IPS DF 19.7 (cell line): ENCODE data around the gene PNRC2.
A peak's percentile ranks its signal among the peaks of the same experiment; 100 is the strongest.
"Not testable (repeated sequence)": the region's sequence is repeated elsewhere in the genome, so short reads cannot be mapped to it uniquely, and the experiment has no call there.

Experiments
- DNase-seq: peaks from one replicate; pipeline ENCODE4 v3.0.0-alpha.2; 2013; ENCODE audit warnings: low read depth, low spot score

PNRC2 gene

DNA sequence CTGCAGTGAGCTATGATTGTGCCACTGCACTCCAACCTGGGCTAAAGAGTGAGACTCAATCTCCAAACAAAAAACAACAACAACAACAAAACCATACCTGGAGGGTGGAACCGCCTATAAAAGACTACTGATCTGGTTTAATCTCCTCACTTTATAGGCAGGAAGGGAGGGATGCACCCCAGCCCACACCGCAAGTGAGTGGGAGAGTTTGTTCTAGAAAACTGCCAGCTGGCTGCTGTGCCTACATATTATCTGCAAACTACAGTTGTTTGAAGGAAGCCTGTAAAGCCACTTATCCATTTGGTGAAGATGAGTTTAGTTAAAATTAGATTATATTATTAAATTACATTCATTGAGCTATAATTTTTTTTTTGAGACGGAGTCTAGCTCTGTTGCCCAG lies 29.6 kb downstream of the PNRC2 start:
- DNase-seq: no peak

GRCh38 chr1:23992011-23992410 lies 32.4 kb downstream of the PNRC2 start:
- DNase-seq: not testable (repeated sequence)

- DNase-seq: no peak
Observed at GRCh38 chr1:23995431-23995837, 35.8 kb downstream of the PNRC2 start.

DNA sequence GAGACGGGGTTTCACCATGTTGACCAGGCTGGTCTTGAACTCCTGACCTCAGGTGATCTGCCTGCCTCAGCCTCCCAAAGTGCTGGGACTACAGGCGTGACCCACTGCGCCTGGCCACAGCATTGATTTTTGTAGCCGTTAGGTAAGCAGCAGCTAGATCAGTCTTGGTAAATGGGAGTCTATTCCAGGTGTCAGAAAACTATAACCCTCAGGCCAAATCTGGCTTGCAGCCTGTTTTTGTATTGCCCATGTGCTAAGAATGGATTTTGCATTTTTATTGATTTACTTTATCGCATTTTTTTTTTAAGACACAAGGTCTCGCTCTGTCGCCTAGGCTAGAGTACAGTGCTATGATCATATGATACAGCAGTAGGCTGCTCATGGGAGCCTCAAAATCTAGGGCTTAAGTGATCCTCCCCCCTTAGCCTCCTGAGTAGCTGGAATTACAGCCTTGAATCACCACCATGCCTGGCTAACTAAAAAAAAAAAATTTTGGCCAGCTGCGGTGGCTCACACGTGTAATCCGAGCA lies 37.1 kb downstream of the PNRC2 start:
- no peak for DNase-seq

DNA sequence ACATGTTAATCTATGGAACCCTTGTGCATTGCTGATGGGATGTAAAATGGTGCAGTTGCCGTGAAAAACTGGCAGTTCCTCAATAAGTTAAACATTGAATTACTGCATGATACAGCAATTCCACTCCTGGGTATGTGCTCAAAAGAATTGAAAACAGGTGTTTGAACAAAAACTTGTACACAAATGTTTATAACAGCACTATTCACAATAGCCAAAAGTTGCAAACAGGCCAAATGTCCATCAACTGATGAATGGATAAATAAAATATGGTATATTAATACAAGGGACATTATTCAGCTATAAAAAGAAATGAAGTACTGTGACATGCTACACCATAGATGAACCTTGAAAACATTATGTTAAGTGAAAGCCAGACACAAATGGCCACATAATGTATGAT lies 38.2 kb downstream of the PNRC2 start:
- DNase-seq: no peak

- no peak for DNase-seq
Observed at GRCh38 chr1:23999156-23999671, 39.6 kb downstream of the PNRC2 start.

DNA sequence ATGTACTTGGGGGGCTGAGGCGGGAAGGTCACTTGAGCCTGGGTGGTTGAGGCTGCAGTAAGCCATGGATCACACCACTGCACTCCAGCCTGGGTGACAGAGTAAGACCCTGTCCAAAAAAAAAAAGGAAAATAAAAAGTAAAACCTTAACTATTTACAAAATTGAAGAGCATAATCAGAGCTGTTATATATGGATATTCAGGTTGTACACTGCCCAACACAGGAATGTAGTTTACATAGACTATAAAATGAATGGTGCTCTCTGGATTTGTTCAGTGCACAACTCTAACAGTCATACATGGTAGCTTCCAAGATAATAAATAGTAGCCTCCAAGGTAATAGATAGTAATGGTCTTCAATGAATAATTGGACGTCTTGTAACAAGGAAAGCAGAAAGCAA lies 43.1 kb downstream of the PNRC2 start:
- no peak for DNase-seq

DNA sequence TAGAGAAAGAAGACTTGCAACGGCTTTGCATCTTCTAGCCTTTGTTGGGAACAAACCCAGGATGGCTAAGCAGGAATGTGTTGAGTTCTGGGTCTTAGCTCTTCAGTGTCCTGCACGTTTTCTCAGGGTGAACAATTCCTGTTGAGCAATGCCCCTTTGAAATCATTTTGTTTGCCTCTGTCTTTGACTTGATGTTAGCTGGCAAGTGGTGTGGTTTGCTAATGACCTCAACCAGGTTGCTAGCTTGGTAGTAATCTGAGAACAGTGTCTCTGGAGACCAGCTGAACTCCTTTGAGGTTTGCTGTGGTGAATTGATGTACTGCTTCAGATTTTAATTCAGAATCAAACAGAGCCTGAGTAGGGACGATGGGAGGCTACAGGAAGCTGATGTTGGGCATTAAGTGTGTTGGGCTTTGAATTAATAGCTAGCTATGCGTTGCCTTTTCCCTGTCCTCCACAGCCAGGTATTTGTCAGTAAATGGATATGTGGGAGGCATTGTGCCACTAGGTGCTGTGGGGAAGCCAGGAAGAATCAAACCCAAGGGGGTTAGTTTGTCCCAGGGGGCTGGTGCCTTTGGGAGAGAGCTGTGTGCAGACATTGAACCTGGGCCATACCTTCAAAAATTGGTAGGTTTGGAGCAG lies 43.8 kb downstream of the PNRC2 start:
- DNase-seq: peak; percentile 69

GRCh38 chr1:24004132-24004531 lies 44.5 kb downstream of the PNRC2 start:
- DNase-seq: no peak

DNA sequence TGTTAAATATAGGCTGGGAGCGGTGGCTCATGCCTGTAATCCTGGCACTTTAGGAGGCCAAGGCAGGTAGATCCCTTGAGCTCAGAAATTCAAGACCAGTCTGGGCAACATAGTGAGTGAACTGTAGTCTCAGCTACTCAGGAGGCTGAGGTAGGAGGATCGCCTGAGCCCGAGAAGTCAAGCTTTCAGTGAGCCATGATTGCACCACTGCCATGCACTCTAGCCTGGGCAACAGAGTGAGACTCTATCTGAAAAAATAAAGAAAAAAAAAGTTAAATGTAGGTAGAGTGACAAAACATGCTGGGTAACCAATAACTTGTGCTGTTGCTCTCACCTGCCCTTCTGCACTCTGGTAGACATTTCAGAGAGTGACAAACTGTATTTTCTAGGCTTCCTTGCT lies 45.5 kb downstream of the PNRC2 start:
- DNase-seq: no peak

DNA sequence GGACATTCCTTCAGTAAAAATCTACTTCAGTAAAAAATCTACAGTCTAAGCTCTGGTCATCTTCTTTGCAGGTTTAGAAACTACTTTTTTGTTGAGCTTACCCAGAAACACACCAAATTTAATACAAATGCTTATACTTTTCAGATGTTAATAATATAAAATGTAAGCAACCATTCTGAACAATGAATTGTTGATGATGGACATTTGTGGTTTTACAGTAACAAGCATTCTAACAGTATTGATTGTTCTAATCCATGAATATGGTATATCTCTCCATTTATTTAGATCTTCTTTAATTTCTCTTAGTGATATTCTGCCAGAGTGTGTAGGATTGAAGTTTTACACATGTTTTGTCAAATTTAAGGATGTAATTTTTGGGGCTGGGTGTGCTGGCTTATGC lies 47.5 kb downstream of the PNRC2 start:
- no peak for DNase-seq

DNA sequence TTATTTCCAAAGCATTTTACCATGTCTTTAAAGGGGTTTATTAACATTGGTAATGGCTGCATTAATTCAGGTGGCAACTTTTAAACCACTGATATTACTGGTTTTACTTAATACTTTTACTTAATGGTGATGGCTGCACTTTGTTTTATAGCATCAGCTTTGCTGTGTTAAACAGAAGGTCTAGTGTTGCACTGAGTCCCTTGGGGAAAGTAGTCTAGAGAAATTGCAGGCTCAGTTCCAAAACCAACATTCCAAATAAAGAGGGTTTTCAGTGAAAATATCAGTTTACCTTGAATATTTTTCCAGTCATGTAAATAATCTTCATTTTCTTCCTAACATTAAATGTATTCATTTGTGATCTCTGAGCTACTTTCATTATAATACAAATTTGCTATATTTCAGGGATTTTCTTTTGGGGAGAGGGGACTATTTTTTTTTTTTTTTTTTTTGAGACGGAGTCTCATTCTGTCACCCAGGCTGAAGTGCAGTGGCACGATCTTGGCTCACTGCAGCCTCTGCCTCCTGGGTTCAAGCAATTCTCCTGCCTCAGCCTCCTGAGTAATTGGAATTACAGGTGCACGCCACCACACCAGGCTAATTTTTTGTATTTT lies 49.1 kb downstream of the PNRC2 start:
- not testable (repeated sequence) for DNase-seq

- no peak for DNase-seq
Observed at GRCh38 chr1:24009406-24009805, 49.8 kb downstream of the PNRC2 start.

- DNase-seq: no peak
Observed at GRCh38 chr1:24010650-24011049, 51.0 kb downstream of the PNRC2 start.

GRCh38 chr1:24012878-24013277 lies 53.2 kb downstream of the PNRC2 start:
- DNase-seq: not testable (repeated sequence)
